ENCODE data around the gene SLC2A9. TPM values are rescaled to one million over a fixed set of nuclear protein-coding genes. Genes with fewer than 3 reads are reported as not detected.

The SLC2A9 gene
- total RNA-seq, 2 donors from 2014 or later, result 1.6 to 8.6 TPM

- Histone ChIP-seq H3K27me3 (no peaks in the 10 kb centered on the region), H3K9me3 (no peaks in the 10 kb centered on the region), H3K4me1 (no peaks in the 10 kb centered on the region), H3K27ac (no peak overlapping the region), H3K4me3 (no peak overlapping the region), H3K36me3 (replicated peaks in 1 of 2; ENCODE audit: insufficient read depth in 1 of 2, low read depth in 2 of 2) (no peaks in the 10 kb centered on the region)
- intact Hi-C loops (cut with DNase I), result no loop called here
- 64 to 69% methylated on average over 12 of the region's 12 CpGs for WGBS, 2 donors
- ATAC-seq (no peak), DNase-seq (no peak)
- TF ChIP-seq CTCF (IDR thresholded peaks at IDR 0.05) (no peak), POLR2A (IDR thresholded peaks at IDR 0.05) (no peak)
Measured at GRCh38 chr4:9923195-9923812, 98.0 kb downstream of the SLC2A9 start.

- no peaks in the 10 kb centered on the region for H3K27me3 ChIP-seq
- no peak for ATAC-seq
- no peaks in the 10 kb centered on the region for H3K36me3 ChIP-seq (replicated peaks in 1 of 2; ENCODE audit: insufficient read depth in 1 of 2, low read depth in 2 of 2)
- WGBS, 2 donors, result 43 to 57% methylated on average over 6 of the region's 6 CpGs
- H3K9me3 ChIP-seq, result no peaks in the 10 kb centered on the region
- no peak for DNase-seq
- intact Hi-C loops (cut with DNase I), result no loop called here
- no peak overlapping the region for H3K27ac ChIP-seq
- TF ChIP-seq CTCF (IDR thresholded peaks at IDR 0.05), result no peak
- no peak for TF ChIP-seq POLR2A (IDR thresholded peaks at IDR 0.05)
- no peak overlapping the region for H3K4me3 ChIP-seq
- no peaks in the 10 kb centered on the region for H3K4me1 ChIP-seq
Measured at GRCh38 chr4:9921326-9921725, 100.0 kb downstream of the SLC2A9 start.

GRCh38 chr4:9920029-9920428 is 101.3 kb downstream of the SLC2A9 start:
- H3K4me1 ChIP-seq, result no peaks in the 10 kb centered on the region
- DNase-seq, result no peak
- H3K36me3 ChIP-seq (replicated peaks in 1 of 2; ENCODE audit: insufficient read depth in 1 of 2, low read depth in 2 of 2), result no peaks in the 10 kb centered on the region
- no peak for TF ChIP-seq POLR2A (IDR thresholded peaks at IDR 0.05)
- TF ChIP-seq CTCF (IDR thresholded peaks at IDR 0.05), result no peak
- no peak overlapping the region for H3K4me3 ChIP-seq
- intact Hi-C loops (cut with DNase I), result no loop called here
- H3K27me3 ChIP-seq, result no peaks in the 10 kb centered on the region
- H3K9me3 ChIP-seq, result no peaks in the 10 kb centered on the region
- WGBS, 2 donors, result 46 to 82% methylated on average over 2 of the region's 2 CpGs
- no peak for ATAC-seq
- no peak overlapping the region for H3K27ac ChIP-seq

- ATAC-seq (no peak), DNase-seq (no peak)
- H3K27me3 ChIP-seq, result no peaks in the 10 kb centered on the region
- 68 to 78% methylated on average over 6 of the region's 6 CpGs for WGBS, 2 donors
- no peak overlapping the region for H3K4me3 ChIP-seq
- intact Hi-C loops (cut with DNase I), result no loop called here
- TF ChIP-seq CTCF (IDR thresholded peaks at IDR 0.05) (no peak), POLR2A (IDR thresholded peaks at IDR 0.05) (no peak)
- H3K27ac ChIP-seq, result no peak overlapping the region
- H3K4me1 ChIP-seq, result no peaks in the 10 kb centered on the region
- H3K36me3 ChIP-seq (replicated peaks in 1 of 2; ENCODE audit: insufficient read depth in 1 of 2, low read depth in 2 of 2), result no peaks in the 10 kb centered on the region
- H3K9me3 ChIP-seq, result no peaks in the 10 kb centered on the region
Measured at GRCh38 chr4:9919047-9919446, 102.2 kb downstream of the SLC2A9 start.

- 57 to 83% methylated on average over 3 to 4 of the region's 4 CpGs for WGBS, 2 donors
- no peak overlapping the region for H3K4me3 ChIP-seq
- TF ChIP-seq POLR2A (IDR thresholded peaks at IDR 0.05), result no peak
- H3K9me3 ChIP-seq, result no peaks in the 10 kb centered on the region
- DNase-seq (no peak), ATAC-seq (no peak)
- no peaks in the 10 kb centered on the region for H3K27me3 ChIP-seq
- H3K27ac ChIP-seq, result no peak overlapping the region
- H3K36me3 ChIP-seq (replicated peaks in 1 of 2; ENCODE audit: insufficient read depth in 1 of 2, low read depth in 2 of 2), result no peaks in the 10 kb centered on the region
- no peaks in the 10 kb centered on the region for H3K4me1 ChIP-seq
- intact Hi-C loops (cut with DNase I), result no loop called here
Measured at GRCh38 chr4:9918484-9918883, 102.8 kb downstream of the SLC2A9 start.
